ENCODE measurements around the gene C11orf54.
"Not testable (repeated sequence)": the region's sequence is repeated elsewhere in the genome, so short reads cannot be mapped to it uniquely, and the experiment has no call there.

GRCh38 chr11:93745005-93745755 is 3.7 kb downstream of the C11orf54 start:
- not testable (repeated sequence) for TF ChIP-seq CTCF, POLR2AphosphoS5, POLR2A (IDR thresholded peaks at IDR 0.05)

Data from prostate gland (tissue), 2 donors.